Effector CD4-positive, alpha-beta T cell (primary cell): ENCODE data around the gene GABPB2.

ENCODE experiments used
- DNase-seq: peaks from one replicate; pipeline ENCODE4 v3.0.0-alpha.2; 2020
- total RNA-seq: gene quantifications from one replicate; lab custom pipeline; 2026; lab: John Stamatoyannopoulos, UW

The GABPB2 gene
- total RNA-seq, result 90.1 reads per million, percentile 80 among the genes with 10 or more reads in this experiment

GRCh38 chr1:151070474-151071276 is at the start of gene GABPB2:
GABPB2 (plus strand) TSS chr1:151070761; CDS start chr1:151088190, 17,429 bp downstream.
- DNase-seq, result peak; percentile 78

- DNase-seq, result peak; percentile 90
Observed at GRCh38 chr1:151024540-151025146, 45.9 kb upstream of the GABPB2 start.

GRCh38 chr1:151026460-151026859 is 44.1 kb upstream of the GABPB2 start:
- DNase-seq, result no peak

GRCh38 chr1:151032164-151032563 is 38.4 kb upstream of the GABPB2 start:
- no peak for DNase-seq

GRCh38 chr1:151035167-151035566 is 35.4 kb upstream of the GABPB2 start:
- no peak for DNase-seq

GRCh38 chr1:151036356-151036755 is 34.2 kb upstream of the GABPB2 start, which contains the start of gene BNIPL:
BNIPL (plus strand) TSS chr1:151036586; CDS start chr1:151036726, 140 bp downstream.
- no peak for DNase-seq

- no peak for DNase-seq
Observed at GRCh38 chr1:151037032-151037431, 33.5 kb upstream of the GABPB2 start.

GRCh38 chr1:151039521-151039920 is 31.0 kb upstream of the GABPB2 start:
- no peak for DNase-seq

GRCh38 chr1:151043163-151043562 is 27.4 kb upstream of the GABPB2 start:
- DNase-seq, result no peak

GRCh38 chr1:151047591-151047924 is 23.0 kb upstream of the GABPB2 start, which contains the start of gene C1orf56:
C1orf56 (plus strand) TSS chr1:151047751; CDS start chr1:151047848, 97 bp downstream.
- peak; percentile 41 for DNase-seq

GRCh38 chr1:151047925-151048644 is 22.5 kb upstream of the GABPB2 start:
- peak; percentile 38 for DNase-seq

GRCh38 chr1:151048645-151049032 is 21.9 kb upstream of the GABPB2 start:
- no peak for DNase-seq

- DNase-seq, result no peak
Observed at GRCh38 chr1:151049458-151049857, 21.1 kb upstream of the GABPB2 start.

- DNase-seq, result no peak
Observed at GRCh38 chr1:151050051-151050688, 20.4 kb upstream of the GABPB2 start.

- no peak for DNase-seq
Observed at GRCh38 chr1:151051356-151052009, 19.1 kb upstream of the GABPB2 start.

GRCh38 chr1:151054971-151055547 is 15.5 kb upstream of the GABPB2 start:
- DNase-seq, result no peak

- DNase-seq, result no peak
Observed at GRCh38 chr1:151055581-151055980, 15.0 kb upstream of the GABPB2 start.

GRCh38 chr1:151056149-151056548 is 14.4 kb upstream of the GABPB2 start:
- DNase-seq, result peak; percentile 26

GRCh38 chr1:151058692-151059091 is 11.9 kb upstream of the GABPB2 start:
- DNase-seq, result no peak

- peak; percentile 77 for DNase-seq
Observed at GRCh38 chr1:151059109-151060006, 11.2 kb upstream of the GABPB2 start, which contains the start of gene CDC42SE1. CDC42SE1 (minus strand) TSS chr1:151059622; CDS start chr1:151055730, 3,892 bp downstream.
